Left kidney (tissue), 8 donors: Measurements from ENCODE around the gene EID2B. TPM values are rescaled to one million over a fixed set of nuclear protein-coding genes. Genes with fewer than 3 reads are reported as not detected.
A peak's percentile ranks its signal among the peaks of the same experiment; 100 is the strongest.

ENCODE experiments used
- DNase-seq: peaks from one replicate; pipeline ENCODE4 v3.0.0-alpha.2; 2013
- long read RNA-seq, 8 donors: transcript quantifications; one replicate each; lab custom pipeline, GENCODE V29; 2026
- polyA plus RNA-seq: library from polyadenylated mRNA; unstranded; fragments of 120-200 nt; gene quantifications from one replicate; pipeline ENCODE4 v1.2.1, GENCODE V29; 2013; ENCODE audit not compliant: insufficient read length

EID2B gene
- polyA plus RNA-seq: 5.8 TPM
- long read RNA-seq, donor 1, transcript EID2B-201 (1 exons, 1,865 nt): major isoform, 13 of 13 reads
- long read RNA-seq, donor 1, partial matches to known transcripts: 0 of 13 reads
- long read RNA-seq, donor 1, other reads (novel, unspliced or antisense): 0 of 13 reads
- long read RNA-seq, donor 2, transcript EID2B-201 (1 exons, 1,865 nt): major isoform, 10 of 10 reads
- long read RNA-seq, donor 2, partial matches to known transcripts: 0 of 10 reads
- long read RNA-seq, donor 2, other reads (novel, unspliced or antisense): 0 of 10 reads
- long read RNA-seq, donor 3, partial matches to known transcripts: 0 of 3 reads
- long read RNA-seq, donor 3, other reads (novel, unspliced or antisense): 0 of 3 reads
- long read RNA-seq, donor 4, partial matches to known transcripts: 0 of 3 reads
- long read RNA-seq, donor 4, other reads (novel, unspliced or antisense): 0 of 3 reads
- long read RNA-seq, donor 5, transcript EID2B-201 (1 exons, 1,865 nt): major isoform, 11 of 11 reads
- long read RNA-seq, donor 5, partial matches to known transcripts: 0 of 11 reads
- long read RNA-seq, donor 5, other reads (novel, unspliced or antisense): 0 of 11 reads
- long read RNA-seq, donor 6, transcript EID2B-201 (1 exons, 1,865 nt): major isoform, 10 of 10 reads
- long read RNA-seq, donor 6, partial matches to known transcripts: 0 of 10 reads
- long read RNA-seq, donor 6, other reads (novel, unspliced or antisense): 0 of 10 reads
- long read RNA-seq, donor 7, transcript EID2B-201 (1 exons, 1,865 nt): major isoform, 10 of 10 reads
- long read RNA-seq, donor 7, partial matches to known transcripts: 0 of 10 reads
- long read RNA-seq, donor 7, other reads (novel, unspliced or antisense): 0 of 10 reads
- long read RNA-seq, donor 8, partial matches to known transcripts: 0 of 1 reads
- long read RNA-seq, donor 8, other reads (novel, unspliced or antisense): 0 of 1 reads

- DNase-seq: peak; percentile 96
Observed at GRCh38 chr19:39532233-39533002, at the start of gene EID2B. TSS of gene EID2B (minus strand) at chr19:39532852. CDS start at chr19:39532802, 50 bp downstream.

GRCh38 chr19:39582442-39582841, 49.8 kb upstream of the EID2B start:
- DNase-seq: no peak

- DNase-seq: no peak
Observed at GRCh38 chr19:39568604-39569003, 36.0 kb upstream of the EID2B start.

- DNase-seq: no peak
Observed at GRCh38 chr19:39566064-39566463, 33.4 kb upstream of the EID2B start.

GRCh38 chr19:39563408-39563807, 30.8 kb upstream of the EID2B start:
- DNase-seq: no peak

- DNase-seq: no peak
Observed at GRCh38 chr19:39558624-39559117, 26.0 kb upstream of the EID2B start.

GRCh38 chr19:39557811-39558623, 25.4 kb upstream of the EID2B start:
- DNase-seq: peak; percentile 29

- no peak for DNase-seq
Observed at GRCh38 chr19:39555883-39556282, 23.2 kb upstream of the EID2B start.

- DNase-seq: no peak
Observed at GRCh38 chr19:39554701-39555311, 22.2 kb upstream of the EID2B start.

GRCh38 chr19:39553082-39553652, 20.5 kb upstream of the EID2B start:
- DNase-seq: no peak

GRCh38 chr19:39550197-39550596, 17.5 kb upstream of the EID2B start:
- DNase-seq: no peak

GRCh38 chr19:39546599-39546998, 13.9 kb upstream of the EID2B start:
- DNase-seq: no peak

GRCh38 chr19:39544911-39545310, 12.3 kb upstream of the EID2B start:
- no peak for DNase-seq

GRCh38 chr19:39544226-39544903, 11.7 kb upstream of the EID2B start:
- no peak for DNase-seq

GRCh38 chr19:39543477-39543857, 10.8 kb upstream of the EID2B start:
- no peak for DNase-seq

GRCh38 chr19:39542206-39542605, 9.6 kb upstream of the EID2B start:
- DNase-seq: no peak

GRCh38 chr19:39540333-39540673, 7.7 kb upstream of the EID2B start:
- no peak for DNase-seq

GRCh38 chr19:39539518-39540332, 7.1 kb upstream of the EID2B start, which contains the start of gene EID2:
TSS of gene EID2 (minus strand) at chr19:39540161. CDS start at chr19:39540079, 82 bp downstream.
- DNase-seq: peak; percentile 94

- no peak for DNase-seq
Observed at GRCh38 chr19:39539165-39539517, 6.5 kb upstream of the EID2B start.
